WTC11 (cell line): ENCODE results near the gene RYR2.

Experiments
- CREB1 ChIP-seq: sonication (generic); formaldehyde crosslinking; IDR thresholded peaks from 2 replicates; pipeline ENCODE4 v1.8.0; 2023; ENCODE audit warnings: mild to moderate bottlenecking, missing genetic modification reagents
- CREM ChIP-seq: sonication (generic); formaldehyde crosslinking; IDR thresholded peaks from 2 replicates; pipeline ENCODE4 v1.8.1; 2022; ENCODE audit warnings: mild to moderate bottlenecking, missing genetic modification reagents, moderate library complexity
- ESRRA ChIP-seq: sonication (generic); formaldehyde crosslinking; IDR thresholded peaks from 2 replicates; pipeline ENCODE4 v1.8.1; 2022; ENCODE audit warnings: mild to moderate bottlenecking, missing genetic modification reagents, borderline replicate concordance
- JAZF1 ChIP-seq: fragments of 250-450 bp; sonication (Bioruptor Pico); IDR thresholded peaks from 2 replicates; pipeline ENCODE4 v1.9.0; 2021; ENCODE audit warnings: moderate library complexity, mild to moderate bottlenecking, inconsistent platforms
- MYBL2 ChIP-seq: sonication (generic); formaldehyde crosslinking; IDR thresholded peaks from 2 replicates; pipeline ENCODE4 v1.8.1; 2023; ENCODE audit warnings: mild to moderate bottlenecking, moderate library complexity, missing genetic modification reagents
- NR1H2 ChIP-seq: sonication (generic); formaldehyde crosslinking; IDR thresholded peaks from 2 replicates; pipeline ENCODE4 v1.9.0; 2021; ENCODE audit warnings: mild to moderate bottlenecking, moderate library complexity, missing genetic modification reagents
- ZBTB21 ChIP-seq: sonication (generic); formaldehyde crosslinking; IDR thresholded peaks from 2 replicates; pipeline ENCODE4 v1.8.1; 2023; ENCODE audit warnings: mild to moderate bottlenecking, missing genetic modification reagents, borderline replicate concordance
- ZNF138 ChIP-seq: sonication (generic); formaldehyde crosslinking; conservative IDR thresholded peaks from 2 replicates; pipeline ENCODE4 v1.8.1; 2022; ENCODE audit warnings: mild to moderate bottlenecking, moderate library complexity, missing genetic modification reagents
- ZNF219 ChIP-seq: sonication (generic); formaldehyde crosslinking; IDR thresholded peaks from 2 replicates; pipeline ENCODE4 v1.8.0; 2023; ENCODE audit warnings: missing genetic modification reagents, mild to moderate bottlenecking, borderline replicate concordance
- ZNF263 ChIP-seq: sonication (generic); formaldehyde crosslinking; IDR thresholded peaks from 2 replicates; pipeline ENCODE4 v1.8.1; 2022; ENCODE audit warnings: low read depth, mild to moderate bottlenecking, moderate library complexity, missing genetic modification reagents
- TF ChIP-seq, protein P1 (sequence below): sonication (generic); formaldehyde crosslinking; IDR thresholded peaks from 2 replicates; pipeline ENCODE4 v1.8.0; 2022; ENCODE audit warnings: mild to moderate bottlenecking, missing genetic modification reagents
- TF ChIP-seq, protein P2 (sequence below): fragments of 200-600 bp; IDR thresholded peaks from 2 replicates; pipeline ENCODE4 v1.8.0; 2022; ENCODE audit warnings: antibody characterized with exemption

DNA sequence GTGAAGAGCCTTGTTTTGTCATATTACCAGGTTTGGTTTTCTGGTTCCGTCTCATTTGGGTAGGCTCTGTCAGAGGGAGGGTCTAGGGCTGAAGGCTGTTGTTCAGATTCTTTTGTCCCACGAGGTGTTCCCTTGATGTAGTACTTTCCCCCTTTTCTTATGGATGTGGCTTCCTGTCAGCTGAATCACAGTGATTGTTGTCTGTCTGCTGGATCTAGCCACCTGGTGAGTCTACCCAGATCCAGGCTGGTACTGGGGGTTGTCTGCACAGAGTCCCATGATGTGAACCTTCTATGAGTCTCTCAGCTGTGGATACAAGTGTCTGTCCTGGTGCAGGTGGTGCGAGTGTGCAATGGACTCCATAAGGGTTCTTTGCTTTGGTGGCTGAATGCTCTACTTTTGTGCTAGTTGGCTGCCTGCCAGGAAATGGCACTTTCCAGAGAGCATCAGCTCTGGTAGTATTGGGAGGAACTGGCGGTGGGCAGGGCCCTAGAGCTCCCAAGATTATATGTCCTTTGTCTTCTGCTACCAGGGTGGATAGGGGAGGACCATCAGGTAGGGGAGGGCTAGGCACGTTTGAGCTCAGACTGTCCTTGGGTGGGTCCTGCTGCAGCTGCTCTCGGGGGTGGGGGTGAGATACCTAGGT lies 246.0 kb downstream of the RYR2 start:
- TF ChIP-seq, protein P1, sequence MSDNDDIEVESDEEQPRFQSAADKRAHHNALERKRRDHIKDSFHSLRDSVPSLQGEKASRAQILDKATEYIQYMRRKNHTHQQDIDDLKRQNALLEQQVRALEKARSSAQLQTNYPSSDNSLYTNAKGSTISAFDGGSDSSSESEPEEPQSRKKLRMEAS (CRISPR knock-in tag), result no peak
- TF ChIP-seq MYBL2 (CRISPR knock-in tag), result no peak
- TF ChIP-seq, protein P2, sequence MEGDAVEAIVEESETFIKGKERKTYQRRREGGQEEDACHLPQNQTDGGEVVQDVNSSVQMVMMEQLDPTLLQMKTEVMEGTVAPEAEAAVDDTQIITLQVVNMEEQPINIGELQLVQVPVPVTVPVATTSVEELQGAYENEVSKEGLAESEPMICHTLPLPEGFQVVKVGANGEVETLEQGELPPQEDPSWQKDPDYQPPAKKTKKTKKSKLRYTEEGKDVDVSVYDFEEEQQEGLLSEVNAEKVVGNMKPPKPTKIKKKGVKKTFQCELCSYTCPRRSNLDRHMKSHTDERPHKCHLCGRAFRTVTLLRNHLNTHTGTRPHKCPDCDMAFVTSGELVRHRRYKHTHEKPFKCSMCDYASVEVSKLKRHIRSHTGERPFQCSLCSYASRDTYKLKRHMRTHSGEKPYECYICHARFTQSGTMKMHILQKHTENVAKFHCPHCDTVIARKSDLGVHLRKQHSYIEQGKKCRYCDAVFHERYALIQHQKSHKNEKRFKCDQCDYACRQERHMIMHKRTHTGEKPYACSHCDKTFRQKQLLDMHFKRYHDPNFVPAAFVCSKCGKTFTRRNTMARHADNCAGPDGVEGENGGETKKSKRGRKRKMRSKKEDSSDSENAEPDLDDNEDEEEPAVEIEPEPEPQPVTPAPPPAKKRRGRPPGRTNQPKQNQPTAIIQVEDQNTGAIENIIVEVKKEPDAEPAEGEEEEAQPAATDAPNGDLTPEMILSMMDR, result no peak
- no peak for TF ChIP-seq JAZF1 (CRISPR knock-in tag)
- no peak for TF ChIP-seq ZNF219 (CRISPR knock-in tag)
- TF ChIP-seq NR1H2, result no peak
- no peak for TF ChIP-seq CREM (CRISPR knock-in tag)
- no peak for TF ChIP-seq ZBTB21 (CRISPR knock-in tag)
- TF ChIP-seq ZNF138 (CRISPR knock-in tag), result no peak
- TF ChIP-seq ZNF263 (CRISPR knock-in tag), result no peak
- no peak for TF ChIP-seq ESRRA (CRISPR knock-in tag)
- no peak for TF ChIP-seq CREB1 (CRISPR knock-in tag)
